ENCODE results near the gene BNIP1. TPM values are rescaled to one million over a fixed set of nuclear protein-coding genes. Genes with fewer than 3 reads are reported as not detected.

Gene BNIP1
- total and polyA plus RNA-seq, 2 donors (not counting 3 experiments of a cell fraction or from before 2014, with no cell fraction given), result 19.7 to 22.6 TPM

DNA sequence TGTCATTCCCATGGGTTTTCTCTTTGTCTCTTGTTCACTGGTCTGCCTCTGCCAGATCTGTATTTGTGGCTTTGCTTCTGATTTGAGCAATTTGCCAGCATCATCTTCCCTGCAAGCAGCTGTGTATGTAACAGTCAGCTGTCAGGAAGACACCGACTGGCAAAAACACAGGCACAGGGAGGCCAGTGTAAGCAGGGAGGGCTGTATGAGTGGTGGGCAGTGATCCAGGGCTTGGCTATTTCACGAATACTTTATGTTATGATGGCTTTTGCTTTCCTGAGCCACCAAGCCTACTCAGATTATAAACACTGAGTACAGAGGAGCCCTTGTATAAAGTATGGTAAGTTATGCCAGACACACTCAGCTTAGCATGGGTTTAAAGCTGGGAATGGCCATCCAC lies 11.6 kb downstream of the BNIP1 start:
- POLR2A ChIA-PET, result no interaction called here
- H4K20me1 ChIP-seq (replicated peaks; ENCODE audit: control insufficient read depth, extremely low read depth, insufficient read depth, low read length), result no peaks in the 10 kb centered on the region
- H3K79me2 ChIP-seq (ENCODE audit: control insufficient read depth, insufficient read depth, low read length), result no peaks in the 10 kb centered on the region
- peaks cover 3 to 15% of the 10 kb centered on the region in 2 experiments for H3K36me3 ChIP-seq (ENCODE audit: control insufficient read depth in 2 of 2, extremely low read depth in 1 of 2, insufficient read depth in 2 of 2, low read length in 2 of 2)
- dilution Hi-C loops (cut with MboI; ENCODE audit: extremely low pct_ligation_motif_present, low sequenced_read_pairs) (no loop called here), intact Hi-C loops (cut with micrococcal nuclease) (no loop called here)
- H3K9ac ChIP-seq (replicated peaks; ENCODE audit: extremely low read depth, insufficient read depth, low read length), result no peak overlapping the region
- no peak for TF ChIP-seq FOS (IDR thresholded peaks at IDR 0.05; ENCODE audit: borderline replicate concordance, insufficient read depth, low read length)
- no peak for TF ChIP-seq POLR2AphosphoS5 (IDR thresholded peaks at IDR 0.05; ENCODE audit: insufficient read depth, low read depth, low read length)
- no peak for TF ChIP-seq EZH2 (IDR thresholded peaks at IDR 0.05; ENCODE audit: borderline replicate concordance, low read depth, low read length, severe bottlenecking)
- no peak for TF ChIP-seq MYC (IDR thresholded peaks at IDR 0.05; ENCODE audit: low read depth, low read length)
- TF ChIP-seq, protein P1, sequence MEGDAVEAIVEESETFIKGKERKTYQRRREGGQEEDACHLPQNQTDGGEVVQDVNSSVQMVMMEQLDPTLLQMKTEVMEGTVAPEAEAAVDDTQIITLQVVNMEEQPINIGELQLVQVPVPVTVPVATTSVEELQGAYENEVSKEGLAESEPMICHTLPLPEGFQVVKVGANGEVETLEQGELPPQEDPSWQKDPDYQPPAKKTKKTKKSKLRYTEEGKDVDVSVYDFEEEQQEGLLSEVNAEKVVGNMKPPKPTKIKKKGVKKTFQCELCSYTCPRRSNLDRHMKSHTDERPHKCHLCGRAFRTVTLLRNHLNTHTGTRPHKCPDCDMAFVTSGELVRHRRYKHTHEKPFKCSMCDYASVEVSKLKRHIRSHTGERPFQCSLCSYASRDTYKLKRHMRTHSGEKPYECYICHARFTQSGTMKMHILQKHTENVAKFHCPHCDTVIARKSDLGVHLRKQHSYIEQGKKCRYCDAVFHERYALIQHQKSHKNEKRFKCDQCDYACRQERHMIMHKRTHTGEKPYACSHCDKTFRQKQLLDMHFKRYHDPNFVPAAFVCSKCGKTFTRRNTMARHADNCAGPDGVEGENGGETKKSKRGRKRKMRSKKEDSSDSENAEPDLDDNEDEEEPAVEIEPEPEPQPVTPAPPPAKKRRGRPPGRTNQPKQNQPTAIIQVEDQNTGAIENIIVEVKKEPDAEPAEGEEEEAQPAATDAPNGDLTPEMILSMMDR (IDR thresholded peaks at IDR 0.05; ENCODE audit: extremely low read depth in 1 of 2, insufficient read depth in 1 of 2, low read depth in 1 of 2, low read length in 2 of 2), result no peak
- TF ChIP-seq GATA2 (IDR thresholded peaks at IDR 0.05; ENCODE audit: insufficient read depth, insufficient read length, low read depth, low read length), result no peak
- no peak for TF ChIP-seq JUN (IDR thresholded peaks at IDR 0.05; ENCODE audit: borderline replicate concordance, insufficient read depth, insufficient read length, low read depth)
- no peak for TF ChIP-seq POLR2A (IDR thresholded peaks at IDR 0.05; ENCODE audit: low read depth, low read length)
- TF ChIP-seq, protein P2, sequence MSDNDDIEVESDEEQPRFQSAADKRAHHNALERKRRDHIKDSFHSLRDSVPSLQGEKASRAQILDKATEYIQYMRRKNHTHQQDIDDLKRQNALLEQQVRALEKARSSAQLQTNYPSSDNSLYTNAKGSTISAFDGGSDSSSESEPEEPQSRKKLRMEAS (IDR thresholded peaks at IDR 0.05; ENCODE audit: insufficient read depth, insufficient read length), result no peak
- no peak overlapping the region for H2AFZ ChIP-seq (ENCODE audit: low read depth, low read length)
- CTCF ChIA-PET, result no interaction called here
- H3K27me3 ChIP-seq (ENCODE audit: control insufficient read depth in 2 of 2, insufficient read depth in 2 of 2, low read length in 2 of 2), result no peaks in the 10 kb centered on the region
- no peaks in the 10 kb centered on the region for H3K9me1 ChIP-seq (replicated peaks; ENCODE audit: control insufficient read depth, extremely low read depth, insufficient read depth, low read length)
- no TSS peak for BruUV-seq (replicated peaks)
- H3K4me3 ChIP-seq (replicated peaks in 1 of 3; ENCODE audit: insufficient read depth in 1 of 3, low read depth in 1 of 3, low read length in 3 of 3), result no peak overlapping the region
- H3K4me2 ChIP-seq (ENCODE audit: insufficient read depth, low read length), result no peak overlapping the region
- H3K4me1 ChIP-seq (ENCODE audit: control insufficient read depth, extremely low read depth, insufficient read depth, low read length), result no peaks in the 10 kb centered on the region
- no peak for DNase-seq (ENCODE audit: low read depth, low spot score)
- H3K27ac ChIP-seq (ENCODE audit: insufficient read depth, low read depth, low read length), result no peak overlapping the region
- FAIRE-seq, result no peak
- no peaks in the 10 kb centered on the region for H3K9me3 ChIP-seq (replicated peaks; ENCODE audit: control insufficient read depth, insufficient read depth, low read length)

Data from endothelial cell of umbilical vein (primary cell).